GM11168 (cell line): Measurements from ENCODE around the gene SIGLEC7.

Source experiments
- in situ Hi-C: fragments of 300-500 bp; cut with MboI; formaldehyde crosslinking; loops from one replicate; pipeline ENCODE4 v1.12.0; 2022; ENCODE audit warnings: low sequenced_read_pairs; ENCODE audit not compliant: unreplicated experiment

SIGLEC7 gene

DNA sequence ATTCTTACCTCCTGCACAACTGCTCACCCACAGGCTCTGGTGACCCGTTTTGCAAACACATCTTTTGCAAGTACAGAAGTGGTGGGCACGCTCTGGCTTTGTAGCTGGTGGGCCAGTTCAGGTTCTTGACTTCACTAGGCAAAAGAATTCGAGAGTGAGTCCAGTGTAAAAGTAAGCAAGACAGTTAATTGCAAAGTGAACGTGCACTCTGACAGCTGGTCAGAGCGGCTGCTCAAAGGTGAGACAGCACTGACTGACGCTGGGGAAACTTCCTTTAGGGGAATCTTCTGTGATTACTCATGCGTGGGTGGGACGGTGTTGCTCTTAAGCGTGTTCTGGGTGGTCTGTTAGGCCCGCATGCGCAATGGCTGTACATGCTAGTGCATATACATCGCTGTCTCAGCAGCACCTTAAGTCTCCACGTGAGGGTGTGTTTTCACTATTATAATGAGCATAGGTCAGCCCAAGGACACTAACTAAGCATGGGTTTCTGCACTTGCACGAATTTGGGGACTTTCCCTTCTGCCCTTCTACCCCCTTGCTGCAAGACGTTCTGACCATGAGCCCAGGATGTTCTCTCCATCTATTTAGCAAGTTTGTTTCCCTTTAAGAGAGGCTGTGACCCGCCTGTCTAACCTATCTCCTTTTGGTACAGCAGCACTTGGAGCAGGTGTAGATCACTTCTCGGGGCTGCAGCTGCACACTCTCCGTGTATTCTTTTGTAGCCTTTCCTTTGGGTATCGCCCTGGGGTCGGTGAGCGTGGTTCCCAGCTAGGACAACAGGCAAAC, 52.6 kb downstream of the SIGLEC7 start:
- in situ Hi-C loops = no loop called here

- in situ Hi-C loops = no loop called here
Observed at GRCh38 chr19:51195316-51195586, 53.1 kb downstream of the SIGLEC7 start.

- in situ Hi-C loops = no loop called here
Observed at GRCh38 chr19:51195616-51196015, 53.5 kb downstream of the SIGLEC7 start.

- in situ Hi-C loops = no loop called here
Observed at GRCh38 chr19:51196181-51196580, 54.1 kb downstream of the SIGLEC7 start.

DNA sequence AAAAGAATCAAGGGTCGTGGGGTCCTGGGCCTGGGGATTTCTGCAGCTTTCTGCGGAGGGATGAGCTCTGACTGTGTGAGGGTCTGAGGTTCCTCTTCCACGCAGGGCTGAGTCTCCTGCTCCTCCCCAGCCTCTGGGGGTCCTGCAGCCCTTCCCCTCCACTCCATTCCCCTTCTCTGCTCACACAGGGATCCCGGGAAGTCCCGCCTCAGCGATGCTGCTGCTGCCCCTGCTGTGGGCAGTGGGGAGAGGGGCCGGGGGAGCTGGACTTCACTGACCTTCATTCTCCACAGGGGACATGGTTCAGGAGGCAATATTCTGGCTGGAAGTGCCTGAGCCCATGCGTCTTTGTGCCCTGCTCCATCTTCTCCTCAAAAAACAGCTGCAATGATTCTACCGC, 56.5 kb downstream of the SIGLEC7 start:
- in situ Hi-C loops = no loop called here

DNA sequence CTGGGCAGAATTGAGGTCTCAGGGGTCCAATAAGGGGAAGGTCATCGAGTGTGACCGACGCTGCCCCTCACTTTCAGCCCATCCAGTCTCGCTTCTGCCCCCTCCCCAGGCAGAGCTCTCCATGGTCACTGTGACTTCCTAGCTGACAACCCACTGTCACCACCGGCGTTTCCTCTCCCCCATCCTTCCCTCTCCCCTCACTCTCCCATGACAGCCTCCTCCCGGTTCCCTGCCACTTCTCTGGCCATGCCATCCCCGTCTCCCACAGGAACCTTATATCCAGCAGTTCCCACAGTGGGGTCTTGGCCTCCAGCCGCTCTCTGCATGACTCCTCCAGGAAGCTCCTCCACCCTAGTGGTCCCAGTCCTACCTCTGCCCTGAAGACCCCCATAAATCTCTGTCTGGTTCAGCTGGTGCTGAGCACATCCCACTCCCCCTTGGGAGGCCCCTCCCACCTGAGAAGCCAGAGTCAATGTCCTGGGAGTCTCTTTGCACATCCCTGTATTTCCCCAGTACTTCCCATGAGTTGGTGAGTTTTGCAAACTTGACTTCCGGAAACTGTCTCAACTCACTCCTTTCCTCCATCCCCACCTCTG, 58.1 kb downstream of the SIGLEC7 start:
- in situ Hi-C loops = no loop called here

DNA sequence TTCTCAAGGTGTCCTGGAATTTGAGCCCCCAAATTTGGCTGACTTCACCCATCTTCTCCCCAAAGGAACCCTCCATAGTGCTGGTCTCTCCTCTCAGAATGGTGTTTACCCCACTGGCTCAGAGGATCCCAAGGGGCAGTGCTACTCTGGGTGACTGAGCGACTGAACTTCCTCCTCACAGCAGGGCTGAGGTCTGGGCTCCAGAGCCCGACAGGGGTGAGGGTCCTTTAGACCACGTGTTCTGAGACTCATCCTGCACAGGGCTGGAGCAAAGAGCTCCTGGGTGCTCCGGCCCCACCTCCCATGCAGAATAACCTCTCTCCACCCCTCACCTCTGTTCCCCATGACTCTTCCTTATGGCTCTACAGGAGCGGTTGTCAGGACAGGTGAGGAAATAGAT, 59.6 kb downstream of the SIGLEC7 start:
- in situ Hi-C loops = no loop called here
